Mesenchymal stem cell (in vitro differentiated cells and primary cell): ENCODE data around the gene TMEM269.

Source experiments
- DNase-seq: peaks from one replicate; pipeline ENCODE4 v3.0.0-alpha.2; 2013
- H2AFZ ChIP-seq: one replicate; pipeline ENCODE4 v1.6.1; 2013; ENCODE audit warnings: low read depth, mild to moderate bottlenecking, control low read depth, inconsistent platforms, low read length, moderate library complexity
- H2AK5ac ChIP-seq: 2 replicates; pipeline ENCODE4 v1.6.1; 2013; ENCODE audit warnings: low read length, moderate library complexity, mild to moderate bottlenecking, inconsistent platforms; ENCODE audit not compliant: severe bottlenecking
- H2BK120ac ChIP-seq: one replicate; pipeline ENCODE4 v1.6.1; 2013; ENCODE audit warnings: low read depth, mild to moderate bottlenecking, inconsistent platforms, low read length, moderate library complexity
- H2BK12ac ChIP-seq, 2 experiments: one replicate each; pipeline ENCODE4 v1.6.1; 2013; ENCODE audit warnings: inconsistent platforms in 2 of 2, low read length in 2 of 2, mild to moderate bottlenecking in 2 of 2, moderate library complexity in 2 of 2, control low read depth in 1 of 2
- H2BK15ac ChIP-seq: one replicate; pipeline ENCODE4 v1.6.1; 2013; ENCODE audit warnings: mild to moderate bottlenecking, low read depth, inconsistent platforms; ENCODE audit not compliant: poor library complexity, severe bottlenecking
- H2BK5ac ChIP-seq: 2 replicates; pipeline ENCODE4 v1.6.1; 2013; ENCODE audit warnings: low read depth, mild to moderate bottlenecking, low read length, control low read depth, inconsistent platforms; ENCODE audit not compliant: poor library complexity, severe bottlenecking
- H3K14ac ChIP-seq, 2 experiments: one replicate each; pipeline ENCODE4 v1.6.1; 2013; ENCODE audit warnings: inconsistent platforms in 2 of 2, low read length in 2 of 2, control low read depth in 1 of 2, mild to moderate bottlenecking in 1 of 2, moderate library complexity in 1 of 2
- H3K18ac ChIP-seq, 2 experiments: one replicate each; pipeline ENCODE4 v1.6.1; 2013; ENCODE audit warnings: inconsistent platforms in 2 of 2, low read length in 2 of 2, control low read depth in 1 of 2, low read depth in 1 of 2, mild to moderate bottlenecking in 1 of 2
- H3K23ac ChIP-seq, 2 experiments: one replicate each; pipeline ENCODE4 v1.6.1; 2013; ENCODE audit warnings: inconsistent platforms in 2 of 2, low read length in 2 of 2, mild to moderate bottlenecking in 2 of 2, moderate library complexity in 2 of 2, control low read depth in 1 of 2
- H3K27ac ChIP-seq: 2 replicates; pipeline ENCODE4 v1.5.1; 2013; ENCODE audit warnings: mild to moderate bottlenecking, moderate library complexity, low read length, control low read depth, inconsistent platforms; ENCODE audit not compliant: poor library complexity, severe bottlenecking
- H3K27me3 ChIP-seq, 2 experiments: 2 replicates each; pipeline versions ENCODE4 v1.6.1 to v1.7.0; 2013; ENCODE audit warnings: low read length in 2 of 2, mild to moderate bottlenecking in 2 of 2, moderate library complexity in 2 of 2, control low read depth in 1 of 2, inconsistent platforms in 1 of 2; ENCODE audit not compliant: control insufficient read depth in 1 of 2, insufficient read depth in 1 of 2
- H3K36me3 ChIP-seq, 2 experiments: 2 replicates each; pipeline versions ENCODE4 v1.6.1 to v1.7.0; 2013; ENCODE audit warnings: low read length in 2 of 2, control low read depth in 1 of 2, inconsistent platforms in 1 of 2, low read depth in 1 of 2, mild to moderate bottlenecking in 1 of 2; ENCODE audit not compliant: insufficient read depth in 2 of 2, control insufficient read depth in 1 of 2
- H3K4ac ChIP-seq, 2 experiments: one replicate each; pipeline ENCODE4 v1.6.1; 2013; ENCODE audit warnings: inconsistent platforms in 2 of 2, low read length in 2 of 2, mild to moderate bottlenecking in 2 of 2, moderate library complexity in 2 of 2, control low read depth in 1 of 2, low read depth in 1 of 2
- H3K4me1 ChIP-seq: 2 replicates; pipeline ENCODE4 v1.6.1; 2013; ENCODE audit warnings: low read depth, low read length, control low read depth; ENCODE audit not compliant: control insufficient read depth, insufficient read depth
- H3K4me2 ChIP-seq: 2 replicates; pipeline ENCODE4 v1.6.1; 2013; ENCODE audit warnings: low read length, mild to moderate bottlenecking, inconsistent platforms; ENCODE audit not compliant: poor library complexity, severe bottlenecking
- H3K4me3 ChIP-seq, 2 experiments: 2 replicates each; pipeline versions ENCODE4 v1.5.1 to v1.7.0; 2013; ENCODE audit warnings: low read length in 2 of 2, mild to moderate bottlenecking in 2 of 2, control low read depth in 1 of 2, low read depth in 1 of 2; ENCODE audit not compliant: insufficient read depth in 1 of 2
- H3K79me1 ChIP-seq: replicated peaks from 2 replicates; pipeline ENCODE4 v1.6.1; 2013; ENCODE audit warnings: mild to moderate bottlenecking, control low read depth, low read length, inconsistent platforms; ENCODE audit not compliant: poor library complexity, severe bottlenecking
- H3K9ac ChIP-seq: 2 replicates; pipeline ENCODE4 v1.7.0; 2013; ENCODE audit warnings: mild to moderate bottlenecking, low read length, moderate library complexity
- H3K9me3 ChIP-seq: 2 replicates; pipeline ENCODE4 v1.7.0; 2013; ENCODE audit warnings: mild to moderate bottlenecking, low read length; ENCODE audit not compliant: control insufficient read depth
- H4K8ac ChIP-seq: one replicate; pipeline ENCODE4 v1.6.1; 2013; ENCODE audit warnings: inconsistent platforms, mild to moderate bottlenecking, low read length, moderate library complexity
- H4K91ac ChIP-seq: one replicate; pipeline ENCODE4 v1.6.1; 2013; ENCODE audit warnings: mild to moderate bottlenecking, low read length, inconsistent platforms
- WGBS: methylation state at CpG from one replicate; pipeline ENCODE4 v1.1.7; 2013; ENCODE audit warnings: mixed read lengths; 5-methylcytosine and 5-hydroxymethylcytosine counted together

Gene TMEM269

DNA sequence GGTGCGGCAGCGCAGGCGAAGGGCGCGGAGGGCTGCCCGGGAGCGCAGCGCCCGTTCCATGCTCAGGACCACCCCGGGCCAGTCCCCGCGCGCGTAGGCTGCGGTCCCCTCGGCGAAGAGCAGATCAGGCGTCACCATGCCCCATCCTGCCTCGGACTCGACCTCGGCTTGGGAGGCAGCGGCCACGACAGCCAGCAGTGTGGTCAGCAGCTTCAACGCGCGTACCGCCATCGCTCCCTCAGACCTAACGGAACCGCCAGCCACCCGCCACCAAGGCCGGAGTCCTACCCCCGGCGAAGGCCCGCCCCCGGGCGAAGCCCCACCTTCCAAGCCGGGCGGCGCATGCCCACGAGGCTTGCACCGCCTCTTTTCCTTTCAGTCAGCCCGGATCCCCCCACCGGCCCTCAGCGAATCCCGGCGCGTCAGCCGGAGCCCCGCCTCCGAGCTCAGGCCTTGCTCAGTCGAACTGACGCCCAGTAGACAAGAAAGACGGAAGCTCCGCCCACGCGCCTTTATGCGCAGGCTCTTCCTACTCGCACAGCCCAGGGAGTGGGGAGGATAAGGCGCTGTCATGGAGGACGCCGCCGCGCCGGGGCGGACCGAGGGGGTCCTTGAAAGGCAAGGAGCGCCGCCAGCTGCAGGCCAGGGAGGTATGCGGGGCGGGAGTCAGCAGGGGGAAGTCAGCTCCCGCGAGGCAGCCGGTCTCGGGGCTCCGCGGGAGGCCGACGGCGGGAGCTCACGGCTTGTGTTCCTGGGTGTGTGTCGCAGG is 17.9 kb upstream of the TMEM269 start, which contains the start of the genes C1orf50 and P3H1:
Gene C1orf50 (plus strand): TSS at position 509 of the 769 bp plus-strand sequence. CDS start 63 bp downstream, at position 572.
Gene P3H1 (minus strand): TSS at position 288 of the 769 bp plus-strand sequence. CDS start 57 bp downstream, at position 231.
- Histone ChIP-seq H3K9me3 (no peaks in the 10 kb centered on the region), H3K14ac (peak within 1 kb of the TSS in 1 of 2 experiments; percentile 100), H3K9ac (peak within 1 kb of the TSS; percentile 96), H3K27me3 (no peaks in the 10 kb centered on the region), H2BK15ac (peak within 1 kb of the TSS; percentile 73), H3K4me1 (peaks cover 5% of the 10 kb centered on the region), H3K18ac (peak within 1 kb of the TSS; percentile 59 to 98), H3K4me3 (peak within 1 kb of the TSS; percentile 95 to 98), H3K23ac (peak within 1 kb of the TSS in 1 of 2 experiments; percentile 99), H2AK5ac (no peak within 1 kb of the TSS), H2BK120ac (peak within 1 kb of the TSS; percentile 73), H3K79me1 (peaks cover 17% of the 10 kb centered on the region), H3K27ac (peak within 1 kb of the TSS; percentile 58), H3K4ac (peak within 1 kb of the TSS; percentile 15 to 93), H2AFZ (peak within 1 kb of the TSS; percentile 96), H2BK12ac (peak within 1 kb of the TSS in 1 of 2 experiments; percentile 11), H4K8ac (peak within 1 kb of the TSS; percentile 66), H3K36me3 (peaks cover 8 to 11% of the 10 kb centered on the region in 2 experiments), H2BK5ac (no peak within 1 kb of the TSS), H3K4me2 (peak within 1 kb of the TSS; percentile 78), H4K91ac (peak within 1 kb of the TSS; percentile 20)
- DNase-seq = peak; percentile 99
- under 1% methylated on average over 72 of the region's 82 CpGs for WGBS

DNA sequence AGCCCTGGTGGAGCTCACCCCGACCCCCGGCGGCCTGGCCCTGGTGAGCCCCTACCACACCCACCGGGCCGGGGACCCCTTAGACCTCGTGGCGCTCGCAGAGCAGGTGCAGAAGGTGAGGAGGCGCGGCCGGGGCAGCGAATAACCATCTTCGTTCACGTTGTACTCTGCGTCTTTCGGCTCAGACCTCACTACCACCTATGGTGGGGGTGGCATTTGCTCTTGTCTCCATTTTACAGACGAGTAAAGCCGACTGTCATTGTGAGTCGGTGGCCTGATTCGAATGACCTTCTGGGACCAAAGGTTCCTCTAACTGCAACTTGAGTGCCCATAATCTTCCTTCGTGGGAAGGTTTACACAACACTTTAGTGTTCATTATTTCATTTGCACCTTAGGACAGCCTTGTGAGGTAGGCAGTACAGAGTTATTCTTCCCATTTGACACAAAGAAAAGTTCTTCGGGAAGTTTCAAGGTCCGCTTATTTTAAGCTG is 17.2 kb upstream of the TMEM269 start:
- H3K23ac ChIP-seq = no peak overlapping the region
- peaks cover 13% of the 10 kb centered on the region for H3K79me1 ChIP-seq
- no peak overlapping the region for H4K8ac ChIP-seq
- H3K9me3 ChIP-seq = no peaks in the 10 kb centered on the region
- H3K4me3 ChIP-seq = peak overlapping the region; percentile 89 to 98
- peaks cover 2% of the 10 kb centered on the region for H3K4me1 ChIP-seq
- no peak overlapping the region for H2AK5ac ChIP-seq
- H4K91ac ChIP-seq = no peak overlapping the region
- H2BK15ac ChIP-seq = peak overlapping the region; percentile 73
- H3K18ac ChIP-seq = peak overlapping the region; percentile 46 to 89
- H2BK5ac ChIP-seq = no peak overlapping the region
- WGBS = 4% methylated on average over 23 of the region's 23 CpGs
- peak overlapping the region; percentile 96 for H3K9ac ChIP-seq
- H3K36me3 ChIP-seq = peaks cover 3 to 5% of the 10 kb centered on the region in 2 experiments
- peak overlapping the region in 1 of 2 experiments; percentile 89 for H3K4ac ChIP-seq
- H2BK12ac ChIP-seq = no peak overlapping the region
- H2BK120ac ChIP-seq = peak overlapping the region; percentile 73
- no peak overlapping the region for H3K27ac ChIP-seq
- no peak for DNase-seq
- H2AFZ ChIP-seq = peak overlapping the region; percentile 96
- H3K27me3 ChIP-seq = no peaks in the 10 kb centered on the region
- peak overlapping the region in 1 of 2 experiments; percentile 78 for H3K14ac ChIP-seq
- H3K4me2 ChIP-seq = peak overlapping the region; percentile 48

DNA sequence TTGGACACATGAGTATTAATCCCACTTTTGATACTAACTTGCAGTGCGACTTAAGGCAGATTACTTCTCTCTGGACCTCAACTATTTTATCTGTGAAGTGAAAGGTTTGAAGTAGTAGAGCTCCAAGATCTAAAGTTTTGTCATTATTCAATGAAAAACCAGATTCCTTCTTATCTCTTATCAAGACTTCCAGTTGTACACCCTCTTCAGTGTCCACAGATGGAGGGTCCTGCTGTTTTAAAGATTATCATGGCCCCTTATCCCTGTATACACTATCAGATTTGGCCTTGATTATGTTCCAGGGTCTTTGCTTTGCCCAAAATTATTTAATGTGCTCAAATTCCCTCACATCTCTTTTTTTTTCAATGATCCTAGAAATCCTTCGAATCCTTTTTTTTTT is 16.6 kb upstream of the TMEM269 start:
- Histone ChIP-seq H3K79me1 (peaks cover 13% of the 10 kb centered on the region), H3K4me3 (peak overlapping the region in 1 of 2 experiments; percentile 98), H2BK5ac (no peak overlapping the region), H3K27ac (no peak overlapping the region), H3K14ac (no peak overlapping the region), H3K4me1 (peaks cover 2% of the 10 kb centered on the region), H4K8ac (no peak overlapping the region), H3K27me3 (no peaks in the 10 kb centered on the region), H3K4me2 (peak overlapping the region; percentile 48), H3K36me3 (peaks cover 0 to 5% of the 10 kb centered on the region in 2 experiments), H3K18ac (no peak overlapping the region), H3K9ac (peak overlapping the region; percentile 96), H2AK5ac (no peak overlapping the region), H3K9me3 (no peaks in the 10 kb centered on the region), H4K91ac (no peak overlapping the region), H3K23ac (no peak overlapping the region), H3K4ac (no peak overlapping the region), H2BK15ac (no peak overlapping the region), H2AFZ (no peak overlapping the region), H2BK120ac (no peak overlapping the region), H2BK12ac (no peak overlapping the region)
- DNase-seq = no peak
- WGBS = 100% methylated on average over 1 of the region's 2 CpGs

DNA sequence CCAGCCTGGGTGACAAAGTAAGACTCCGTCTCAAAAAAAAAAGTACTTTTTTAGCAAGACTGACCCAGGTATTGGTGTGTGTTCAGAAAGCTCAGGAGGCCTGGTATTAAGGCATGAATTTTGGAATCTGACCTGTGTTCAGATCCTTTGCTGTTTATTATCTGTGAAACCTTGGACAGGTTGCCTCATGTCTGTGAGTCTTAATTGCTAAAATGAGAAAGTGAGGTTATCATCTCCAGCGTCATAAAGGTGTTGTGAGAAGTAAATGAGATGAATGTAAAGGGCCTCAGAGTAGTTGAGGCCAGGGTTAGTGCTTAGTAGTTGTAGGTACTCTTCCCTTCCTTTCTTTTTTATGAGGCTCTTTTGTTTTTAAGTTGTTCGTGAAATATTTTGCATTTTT is 15.0 kb upstream of the TMEM269 start:
- H2BK120ac ChIP-seq = no peak overlapping the region
- no peak overlapping the region for H3K4me2 ChIP-seq
- H2BK12ac ChIP-seq = no peak overlapping the region
- WGBS = 100% methylated on average over 2 of the region's 3 CpGs
- H2AK5ac ChIP-seq = no peak overlapping the region
- no peak overlapping the region for H2AFZ ChIP-seq
- H3K79me1 ChIP-seq = peaks cover 13% of the 10 kb centered on the region
- H3K27ac ChIP-seq = no peak overlapping the region
- H4K91ac ChIP-seq = no peak overlapping the region
- no peak overlapping the region for H3K9ac ChIP-seq
- H3K4ac ChIP-seq = no peak overlapping the region
- peaks cover 2 to 20% of the 10 kb centered on the region in 2 experiments for H3K36me3 ChIP-seq
- H3K23ac ChIP-seq = no peak overlapping the region
- H3K18ac ChIP-seq = no peak overlapping the region
- no peak overlapping the region for H2BK5ac ChIP-seq
- no peak overlapping the region for H3K14ac ChIP-seq
- no peak overlapping the region for H2BK15ac ChIP-seq
- H3K4me3 ChIP-seq = no peak overlapping the region
- H3K27me3 ChIP-seq = no peaks in the 10 kb centered on the region
- no peaks in the 10 kb centered on the region for H3K9me3 ChIP-seq
- no peak for DNase-seq
- H3K4me1 ChIP-seq = no peaks in the 10 kb centered on the region
- H4K8ac ChIP-seq = no peak overlapping the region
